Measurements from ENCODE around the gene NYNRIN. TPM values are rescaled to one million over a fixed set of nuclear protein-coding genes. Genes with fewer than 3 reads are reported as not detected.

Gene NYNRIN
- total and polyA plus RNA-seq, 2 of the 8 experiments (the other 6 are each of a cell fraction or from before 2014, with no cell fraction given), result 15.2 to 18.3 TPM

- TF ChIP-seq E2F6 (IDR thresholded peaks at IDR 0.05), result no peak
- TF ChIP-seq ATF3 (IDR thresholded peaks at IDR 0.05; ENCODE audit: insufficient read depth, low read depth, low read length), result no peak
- no peak for TF ChIP-seq SRF (IDR thresholded peaks at IDR 0.05; ENCODE audit: low read depth, low read length)
Measured at GRCh38 chr14:24416254-24416931, 17.6 kb downstream of the NYNRIN start (continued).

Measured in H1 (cell line).